ENCODE measurements around the gene FBRS. TPM values are rescaled to one million over a fixed set of nuclear protein-coding genes. Genes with fewer than 3 reads are reported as not detected.
A peak's percentile ranks its signal among the peaks of the same experiment; 100 is the strongest.

FBRS gene
- total and polyA plus RNA-seq, 2 of the 13 experiments (the other 11 are each of a cell fraction or from before 2014, with no cell fraction given) = 13.7 to 16.2 TPM

GRCh38 chr16:30697264-30698138, 39.3 kb downstream of the FBRS start (continued):
- peak; percentile 29; the same call in 1 of the 2 replicates for TF ChIP-seq SP2 (CRISPR knock-in tag; IDR thresholded peaks at IDR 0.05)
- TF ChIP-seq SATB2 (CRISPR knock-in tag; IDR thresholded peaks at IDR 0.05) = no peak
- no peak; the same call in 1 of the 2 replicates for TF ChIP-seq ESRRA (CRISPR knock-in tag; IDR thresholded peaks at IDR 0.05; ENCODE audit: low read depth)
- TF ChIP-seq HCFC1 (IDR thresholded peaks at IDR 0.05; ENCODE audit: low read depth, low read length) = peak; percentile 94
- TF ChIP-seq, protein P1, sequence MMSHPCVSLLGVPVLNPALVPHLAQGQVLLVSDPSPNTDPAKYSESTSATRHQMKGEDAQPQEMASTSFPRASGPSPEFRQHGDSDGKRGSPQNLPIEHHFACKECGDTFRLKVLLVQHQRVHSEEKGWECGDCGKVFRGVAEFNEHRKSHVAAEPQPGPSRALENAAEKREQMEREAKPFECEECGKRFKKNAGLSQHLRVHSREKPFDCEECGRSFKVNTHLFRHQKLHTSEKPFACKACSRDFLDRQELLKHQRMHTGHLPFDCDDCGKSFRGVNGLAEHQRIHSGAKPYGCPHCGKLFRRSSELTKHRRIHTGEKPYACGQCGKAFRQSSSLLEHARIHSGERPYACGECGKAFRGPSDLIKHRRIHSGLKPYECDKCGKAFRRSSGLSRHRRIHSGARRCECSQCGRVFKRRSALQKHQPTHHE (CRISPR knock-in tag; IDR thresholded peaks at IDR 0.05; ENCODE audit: borderline replicate concordance) = no peak; the same call in 1 of the 2 replicates
- 0 out of 2 replicates have a peak, but pooled peaks have one; percentile 9 for TF ChIP-seq ZBTB1 (CRISPR knock-in tag; IDR thresholded peaks at IDR 0.05; ENCODE audit: borderline replicate concordance)
- peak; percentile 22; the same call in 1 of the 2 replicates for TF ChIP-seq SIN3A (IDR thresholded peaks at IDR 0.05; ENCODE audit: borderline replicate concordance, low read depth, low read length)
- TF ChIP-seq CREB1 (IDR thresholded peaks at IDR 0.05) = peak; percentile 86; the same call in 1 of the 2 replicates
- TF ChIP-seq CREB1 (CRISPR knock-in tag; IDR thresholded peaks at IDR 0.05) = no peak; the same call in 1 of the 2 replicates
- TF ChIP-seq ZNF607 (CRISPR knock-in tag; IDR thresholded peaks at IDR 0.05; ENCODE audit: borderline replicate concordance) = 0 out of 2 replicates have a peak, but pooled peaks have one; percentile 58
- 0 out of 2 replicates have a peak, but pooled peaks have one; percentile 45 for TF ChIP-seq RELA (CRISPR knock-in tag; IDR thresholded peaks at IDR 0.05)
- TF ChIP-seq ZNF230 (CRISPR knock-in tag; IDR thresholded peaks at IDR 0.05) = 0 out of 2 replicates have a peak, but pooled peaks have one; percentile 11
- TF ChIP-seq MXD3 (CRISPR knock-in tag; IDR thresholded peaks at IDR 0.05) = no peak
- peak; percentile 93 for TF ChIP-seq ZSCAN31 (CRISPR knock-in tag; IDR thresholded peaks at IDR 0.05; ENCODE audit: low read depth)
- TF ChIP-seq AHDC1 (CRISPR knock-in tag; IDR thresholded peaks at IDR 0.05; ENCODE audit: borderline replicate concordance) = 0 out of 2 replicates have a peak, but pooled peaks have one; percentile 9
- TF ChIP-seq YEATS4 (CRISPR knock-in tag; IDR thresholded peaks at IDR 0.05; ENCODE audit: borderline replicate concordance) = no peak
- TF ChIP-seq E2F5 (CRISPR knock-in tag; conservative IDR thresholded peaks at IDR 0.05) = peak; percentile 67; the same call in 1 of the 2 replicates
- TF ChIP-seq, protein P2, sequence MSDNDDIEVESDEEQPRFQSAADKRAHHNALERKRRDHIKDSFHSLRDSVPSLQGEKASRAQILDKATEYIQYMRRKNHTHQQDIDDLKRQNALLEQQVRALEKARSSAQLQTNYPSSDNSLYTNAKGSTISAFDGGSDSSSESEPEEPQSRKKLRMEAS (IDR thresholded peaks at IDR 0.05) = no peak
- no peak for TF ChIP-seq ZNF24 (IDR thresholded peaks at IDR 0.05)
